EH (cell line): ENCODE measurements around the gene RCE1.
A peak's percentile ranks its signal among the peaks of the same experiment; 100 is the strongest.
"Not testable (repeated sequence)": the region's sequence is repeated elsewhere in the genome, so short reads cannot be mapped to it uniquely, and the experiment has no call there.

Experiments
- DNase-seq: peaks from one replicate; pipeline ENCODE4 v3.0.0-alpha.2; 2015; ENCODE audit warnings: low read depth

The RCE1 gene, protein sequence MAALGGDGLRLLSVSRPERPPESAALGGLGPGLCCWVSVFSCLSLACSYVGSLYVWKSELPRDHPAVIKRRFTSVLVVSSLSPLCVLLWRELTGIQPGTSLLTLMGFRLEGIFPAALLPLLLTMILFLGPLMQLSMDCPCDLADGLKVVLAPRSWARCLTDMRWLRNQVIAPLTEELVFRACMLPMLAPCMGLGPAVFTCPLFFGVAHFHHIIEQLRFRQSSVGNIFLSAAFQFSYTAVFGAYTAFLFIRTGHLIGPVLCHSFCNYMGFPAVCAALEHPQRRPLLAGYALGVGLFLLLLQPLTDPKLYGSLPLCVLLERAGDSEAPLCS

DNA sequence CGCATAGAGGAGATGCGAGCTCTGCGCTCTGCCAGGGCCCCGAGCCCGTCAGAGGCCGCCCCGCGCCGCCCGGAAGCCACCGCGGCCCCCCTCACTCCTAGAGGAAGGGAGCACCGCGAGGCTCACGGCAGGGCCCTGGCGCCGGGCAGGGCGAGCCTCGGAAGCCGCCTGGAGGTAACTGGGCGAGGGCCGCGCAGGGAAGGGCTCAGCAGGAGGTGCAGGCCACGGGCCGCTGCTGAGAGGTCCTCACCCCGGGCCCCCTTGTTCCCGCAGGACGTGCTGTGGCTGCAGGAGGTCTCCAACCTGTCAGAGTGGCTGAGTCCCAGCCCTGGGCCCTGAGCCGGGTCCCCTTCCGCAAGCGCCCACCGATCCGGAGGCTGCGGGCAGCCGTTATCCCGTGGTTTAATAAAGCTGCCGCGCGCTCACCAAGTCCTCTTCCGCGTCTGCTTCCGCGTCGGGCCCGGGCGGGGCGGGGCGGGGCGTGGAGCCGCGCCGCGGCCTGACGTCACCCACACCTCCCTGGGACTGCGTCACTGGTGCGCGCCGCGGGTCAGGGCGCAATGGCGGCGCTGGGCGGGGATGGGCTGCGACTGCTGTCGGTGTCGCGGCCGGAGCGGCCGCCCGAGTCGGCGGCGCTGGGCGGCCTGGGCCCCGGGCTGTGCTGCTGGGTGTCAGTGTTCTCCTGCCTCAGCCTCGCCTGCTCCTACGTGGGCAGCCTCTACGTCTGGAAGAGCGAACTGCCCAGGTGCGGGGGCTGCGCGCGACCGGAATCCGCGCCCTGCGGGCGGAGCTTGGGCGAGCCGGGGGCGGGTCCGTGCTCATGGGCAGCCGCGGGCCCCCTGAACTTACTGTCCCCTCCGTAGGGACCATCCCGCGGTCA, at the start of gene RCE1:
Gene RCE1 (plus strand): TSS at position 546 of the 880 bp plus-strand sequence. CDS start 15 bp downstream, at position 561.
- peak; percentile 87 for DNase-seq

DNA sequence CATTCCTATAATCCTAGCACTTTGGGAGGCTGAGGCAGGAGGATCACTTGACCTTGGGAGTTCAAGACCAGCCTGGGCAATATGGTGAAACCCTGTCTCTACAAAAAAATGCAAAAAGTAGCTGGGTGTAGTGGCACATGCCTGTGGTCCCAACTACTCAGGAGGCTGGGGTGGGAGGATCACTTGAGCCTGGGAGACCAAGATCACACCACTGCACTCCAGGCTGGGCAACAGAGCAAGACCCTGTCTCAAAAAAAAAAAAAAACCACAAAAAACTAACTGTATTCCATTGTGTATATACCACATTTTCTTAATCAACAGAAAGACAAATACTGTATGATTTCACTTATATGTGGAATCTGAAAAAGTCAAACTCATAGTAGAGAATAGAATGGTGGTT, 43.4 kb upstream of the RCE1 start:
- DNase-seq, result not testable (repeated sequence)

DNA sequence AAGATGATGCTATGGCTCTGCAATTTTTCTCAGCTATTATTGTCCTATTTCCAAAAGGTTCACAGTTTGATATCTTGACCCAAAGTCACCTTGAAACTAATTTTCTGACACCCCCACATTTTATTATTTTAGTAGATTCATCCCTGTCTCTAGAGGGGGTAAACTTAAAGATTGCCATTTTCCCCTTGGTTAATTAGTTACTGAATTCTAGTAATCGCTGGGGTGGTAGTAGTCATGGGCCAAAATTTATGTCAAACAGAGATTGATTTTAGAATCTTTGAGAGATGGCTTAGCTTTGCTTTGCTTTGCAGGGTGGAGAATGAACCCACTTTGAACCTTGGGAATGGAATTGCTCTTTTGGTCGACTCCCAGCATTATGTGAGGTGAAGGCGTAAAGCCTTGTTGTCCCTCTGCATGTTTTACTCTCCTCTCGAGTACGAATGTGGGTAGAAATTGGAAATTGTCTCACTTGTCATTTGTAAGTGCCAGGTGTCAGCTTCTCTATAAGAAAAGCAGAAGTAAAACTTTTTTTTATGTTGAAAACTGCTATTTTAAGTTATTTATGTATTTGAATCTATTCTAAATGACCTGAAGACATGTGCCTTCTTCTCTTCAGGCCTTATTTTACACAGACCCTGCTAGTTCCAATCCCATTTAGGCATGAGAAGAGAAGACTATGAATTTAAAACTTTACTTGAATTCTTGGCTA, 42.4 kb upstream of the RCE1 start:
- DNase-seq, result no peak

DNA sequence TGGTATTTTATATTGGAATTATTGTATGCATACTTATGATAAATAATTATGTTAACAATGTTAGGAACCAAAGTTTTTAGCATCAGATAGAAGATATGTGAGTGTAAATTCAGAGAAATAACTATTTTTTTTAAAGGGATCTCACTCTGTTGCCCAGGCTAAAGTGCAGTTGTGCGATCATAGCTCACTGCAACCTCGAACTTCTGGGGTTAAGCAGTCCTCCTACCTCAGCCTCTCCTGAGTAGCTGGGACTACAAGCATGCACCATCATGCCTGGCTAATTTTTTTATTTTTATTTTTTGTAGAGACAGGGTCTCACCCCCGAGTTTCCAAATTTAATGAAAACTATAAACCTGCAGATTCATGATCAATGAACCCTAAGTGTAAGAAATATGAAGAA, 33.6 kb upstream of the RCE1 start:
- DNase-seq, result no peak

DNA sequence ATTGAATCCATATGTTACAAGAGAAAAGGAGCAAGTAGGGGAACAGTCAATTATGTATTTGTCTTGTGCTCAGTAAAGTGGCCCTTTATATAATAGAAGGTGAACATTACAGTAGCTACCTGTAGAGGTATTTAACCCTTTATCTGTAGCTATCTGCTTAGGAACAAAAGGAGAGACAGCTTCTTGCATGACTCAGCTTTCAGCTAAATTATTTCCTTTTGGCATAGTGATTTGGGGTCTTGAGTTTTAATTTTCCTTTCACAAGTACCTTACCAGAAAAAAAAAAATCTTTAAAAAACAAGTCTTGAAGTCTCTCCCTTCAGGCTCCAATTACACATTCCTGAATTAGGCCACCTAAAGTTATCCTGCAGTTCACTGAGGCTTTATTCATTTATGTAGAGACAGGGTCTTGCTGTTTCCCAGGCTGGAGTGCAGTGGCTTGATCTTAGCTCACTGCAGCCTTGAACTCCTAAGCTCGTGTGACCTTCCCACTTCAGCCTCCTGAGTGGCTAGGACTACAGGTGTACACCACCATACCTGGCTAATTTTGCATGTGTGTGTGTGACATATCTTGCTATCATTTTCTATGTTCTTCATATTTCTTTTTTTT, 32.6 kb upstream of the RCE1 start:
- no peak for DNase-seq

DNA sequence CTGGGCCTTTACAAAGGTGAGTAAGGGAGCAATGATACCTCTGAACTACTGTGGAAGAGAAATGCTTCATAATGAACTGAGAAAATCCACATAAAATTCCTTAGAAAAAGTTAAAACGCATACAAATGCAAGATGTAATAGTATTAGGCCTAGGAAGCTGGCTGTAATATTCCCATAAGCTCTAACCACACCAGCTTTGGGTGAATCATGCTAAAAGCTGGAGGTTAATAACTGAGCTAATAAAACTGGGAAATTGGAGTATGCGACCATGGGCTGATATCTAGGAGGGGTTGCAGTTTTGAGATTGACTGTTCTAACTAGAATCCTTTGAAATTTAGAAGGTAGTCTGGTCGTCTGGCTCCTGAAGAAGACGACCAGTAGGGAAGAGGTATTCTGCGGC, 28.6 kb upstream of the RCE1 start:
- DNase-seq, result peak; percentile 18

DNA sequence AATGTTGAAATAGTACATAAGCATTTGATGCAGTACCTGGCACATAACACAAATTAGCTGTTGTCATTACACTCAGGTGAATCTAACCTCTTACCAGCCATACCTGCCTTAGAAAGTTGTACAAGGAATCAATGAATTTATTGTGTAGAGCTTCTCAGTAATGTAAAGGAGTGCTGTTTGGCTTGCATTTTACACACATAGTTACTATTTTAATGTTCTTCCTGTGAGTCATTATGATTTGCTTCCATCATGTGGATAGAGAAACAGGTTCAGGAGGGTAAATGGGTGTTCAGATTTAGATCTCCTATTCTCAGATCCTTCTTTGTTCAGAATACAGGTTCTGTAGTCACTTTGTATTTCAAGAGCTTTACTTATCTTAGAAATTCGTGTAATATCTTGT, 27.6 kb upstream of the RCE1 start:
- peak; percentile 32 for DNase-seq

DNA sequence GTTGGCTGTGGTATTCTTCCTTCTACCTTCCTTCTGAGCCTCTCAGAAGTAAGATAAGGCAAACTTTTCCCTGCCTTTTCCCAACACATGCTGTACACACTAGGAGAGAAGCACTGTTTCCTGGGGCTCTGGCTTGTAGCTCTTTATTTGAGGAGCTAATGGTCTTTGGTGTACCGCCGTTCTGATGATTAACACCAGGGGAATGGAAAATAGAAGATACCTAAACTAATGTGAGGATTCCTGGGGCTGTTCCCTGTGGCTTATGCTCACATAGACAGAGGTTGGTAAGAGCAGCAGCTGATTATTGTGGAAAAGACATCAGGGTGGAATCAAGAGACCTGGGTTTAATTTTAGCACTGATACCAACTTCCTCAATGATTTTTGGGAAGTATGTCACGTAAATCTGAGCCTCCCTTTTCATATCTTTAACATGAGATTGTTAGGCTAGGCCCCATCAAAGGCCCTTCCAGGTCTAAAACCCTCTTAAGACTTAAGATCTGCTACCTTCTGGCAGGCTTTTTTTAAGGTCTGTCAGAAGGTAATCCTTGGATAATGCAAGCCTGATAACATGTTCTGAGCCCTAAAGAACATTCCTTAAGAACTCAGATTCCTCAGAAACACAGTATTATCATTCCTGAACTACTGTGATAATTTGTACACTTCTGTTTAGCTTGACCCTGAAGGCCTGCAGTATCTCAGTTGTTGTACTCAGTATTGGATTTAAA, 24.8 kb upstream of the RCE1 start:
- peak; percentile 27 for DNase-seq

DNA sequence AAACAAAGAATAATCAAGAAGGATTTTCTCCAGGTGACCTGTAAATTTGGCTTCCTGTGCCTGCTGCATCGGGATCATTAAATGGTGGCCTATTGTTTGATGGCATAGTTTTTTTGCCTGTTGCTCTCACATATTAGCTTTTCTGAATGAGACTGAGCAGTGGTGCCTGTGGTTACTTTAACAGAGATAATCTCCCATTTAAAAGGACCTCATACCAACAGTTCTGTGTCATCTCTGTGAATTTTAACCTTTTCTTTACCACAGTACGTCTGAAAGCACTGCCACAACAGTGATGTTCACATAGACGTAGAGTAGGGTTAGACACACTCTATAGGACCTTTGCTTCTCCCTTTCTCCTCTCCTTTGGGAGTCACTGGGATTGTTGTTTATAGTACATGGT, 22.9 kb upstream of the RCE1 start:
- DNase-seq, result peak; percentile 23

DNA sequence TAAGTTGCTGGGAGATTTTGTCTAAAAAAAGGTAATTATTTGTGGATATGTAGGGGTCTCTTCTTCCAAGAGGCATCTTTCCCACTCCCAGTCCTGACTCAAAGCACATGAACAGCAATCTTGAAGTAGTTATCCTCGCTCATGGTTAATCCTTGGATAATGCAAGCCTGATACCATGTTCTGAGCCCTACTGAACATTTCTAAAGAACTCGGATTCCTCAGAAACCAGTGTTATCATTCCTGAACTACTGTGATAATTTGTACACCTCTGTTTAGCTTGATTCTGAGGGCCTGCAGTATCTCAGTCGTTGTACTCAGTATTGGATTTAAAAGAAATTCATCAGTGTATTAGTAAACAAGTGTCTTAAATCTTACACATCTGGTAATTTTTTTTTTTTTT, 22.3 kb upstream of the RCE1 start:
- no peak for DNase-seq

DNA sequence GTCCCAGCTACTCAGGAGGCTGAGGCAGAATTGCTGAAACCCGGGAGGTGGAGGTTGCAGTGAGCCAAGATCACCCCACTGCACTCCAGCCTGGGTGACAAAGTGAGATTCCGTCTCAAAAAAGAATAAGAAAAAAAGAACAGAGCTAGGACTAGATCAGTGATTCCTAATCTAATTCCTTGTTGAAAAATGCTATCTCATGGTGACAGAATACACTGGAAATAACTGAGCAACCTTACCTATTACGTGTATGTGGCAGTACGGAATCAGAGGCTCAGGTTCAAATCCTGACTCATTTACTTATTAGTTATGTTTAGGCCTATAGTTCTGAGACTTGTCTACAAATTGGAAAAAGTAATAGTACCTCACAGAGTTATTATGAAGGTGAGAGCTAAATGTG, 19.5 kb upstream of the RCE1 start:
- no peak for DNase-seq

DNA sequence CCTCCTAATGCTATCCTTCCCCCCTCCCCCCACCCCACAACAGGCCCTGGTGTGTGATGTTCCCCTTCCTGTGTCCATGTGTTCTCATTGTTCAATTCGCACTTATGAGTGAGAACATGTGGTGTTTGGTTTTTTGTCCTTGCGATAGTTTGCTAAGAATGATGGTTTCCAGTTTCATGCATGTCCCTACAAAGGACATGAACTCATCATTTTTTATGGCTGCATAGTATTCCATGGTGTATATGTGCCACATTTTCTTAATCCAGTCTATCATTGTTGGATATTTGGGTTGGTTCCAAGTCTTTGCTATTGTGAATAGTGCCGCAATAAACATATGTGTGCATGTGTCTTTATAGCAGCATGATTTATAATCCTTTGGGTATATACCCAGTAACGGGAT, 18.7 kb upstream of the RCE1 start:
- not testable (repeated sequence) for DNase-seq

DNA sequence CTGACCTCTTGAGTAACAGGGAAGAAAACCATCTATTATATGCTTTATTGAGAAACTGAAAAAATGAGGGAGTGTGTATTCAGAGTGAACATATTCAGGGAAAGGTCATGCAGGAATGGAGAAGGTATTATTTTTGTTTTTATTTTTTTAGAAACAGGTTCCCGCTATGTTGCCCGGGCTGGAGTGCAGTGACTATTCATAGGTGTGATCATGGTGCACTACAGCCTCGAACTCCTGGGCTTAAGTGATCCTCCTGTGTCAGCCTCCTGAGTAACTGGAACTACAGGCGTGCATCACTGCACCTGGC, 8.7 kb upstream of the RCE1 start:
- DNase-seq, result no peak

DNA sequence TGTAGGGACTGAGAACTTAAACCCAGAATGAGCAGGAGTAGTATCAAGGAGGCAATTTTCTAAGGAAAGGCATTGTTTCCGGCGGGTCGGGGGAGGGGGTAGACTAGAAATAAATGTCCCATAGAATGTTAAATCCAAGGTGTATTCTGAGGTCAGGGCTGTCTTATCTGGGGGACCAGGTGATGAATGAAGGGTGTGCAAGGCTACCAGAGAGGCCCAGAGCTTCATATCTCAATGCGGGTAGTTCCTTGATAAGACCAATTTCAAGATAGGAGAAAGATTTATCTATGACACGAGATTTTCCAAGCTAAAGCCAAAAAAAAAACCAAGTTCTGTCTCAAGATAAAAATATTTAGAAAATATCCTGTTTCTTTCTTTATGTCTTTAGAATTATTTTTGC, 8.3 kb upstream of the RCE1 start:
- no peak for DNase-seq

DNA sequence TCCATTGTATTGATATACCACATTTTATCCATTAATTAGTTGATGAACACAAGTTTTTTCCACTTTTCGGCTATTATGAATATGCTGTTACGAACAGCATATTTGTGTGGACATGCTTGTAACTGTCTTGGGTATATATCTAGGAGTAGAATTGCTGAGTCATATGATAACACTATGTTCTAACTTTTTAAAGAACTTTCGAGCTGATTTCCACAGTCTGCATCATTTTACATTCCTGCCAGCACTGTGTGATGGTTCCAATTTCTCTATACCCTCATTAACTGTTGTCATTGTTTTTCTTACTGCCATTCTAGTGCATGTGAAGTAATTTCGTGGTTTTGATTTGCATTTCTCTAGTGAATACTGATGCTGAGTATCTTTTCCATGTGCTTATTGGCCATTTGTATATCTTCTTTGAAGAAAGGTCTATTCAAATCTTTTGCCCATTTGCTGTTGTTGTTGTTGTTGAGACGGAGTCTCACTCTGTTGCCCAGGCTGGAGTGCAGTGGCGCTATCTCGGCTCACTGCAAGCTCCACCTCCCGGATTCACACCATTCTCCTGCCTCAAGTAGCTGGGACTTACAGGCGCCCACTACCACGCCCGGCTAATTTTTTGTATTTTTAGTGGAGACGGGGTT, 7.4 kb upstream of the RCE1 start:
- peak; percentile 80 for DNase-seq

DNA sequence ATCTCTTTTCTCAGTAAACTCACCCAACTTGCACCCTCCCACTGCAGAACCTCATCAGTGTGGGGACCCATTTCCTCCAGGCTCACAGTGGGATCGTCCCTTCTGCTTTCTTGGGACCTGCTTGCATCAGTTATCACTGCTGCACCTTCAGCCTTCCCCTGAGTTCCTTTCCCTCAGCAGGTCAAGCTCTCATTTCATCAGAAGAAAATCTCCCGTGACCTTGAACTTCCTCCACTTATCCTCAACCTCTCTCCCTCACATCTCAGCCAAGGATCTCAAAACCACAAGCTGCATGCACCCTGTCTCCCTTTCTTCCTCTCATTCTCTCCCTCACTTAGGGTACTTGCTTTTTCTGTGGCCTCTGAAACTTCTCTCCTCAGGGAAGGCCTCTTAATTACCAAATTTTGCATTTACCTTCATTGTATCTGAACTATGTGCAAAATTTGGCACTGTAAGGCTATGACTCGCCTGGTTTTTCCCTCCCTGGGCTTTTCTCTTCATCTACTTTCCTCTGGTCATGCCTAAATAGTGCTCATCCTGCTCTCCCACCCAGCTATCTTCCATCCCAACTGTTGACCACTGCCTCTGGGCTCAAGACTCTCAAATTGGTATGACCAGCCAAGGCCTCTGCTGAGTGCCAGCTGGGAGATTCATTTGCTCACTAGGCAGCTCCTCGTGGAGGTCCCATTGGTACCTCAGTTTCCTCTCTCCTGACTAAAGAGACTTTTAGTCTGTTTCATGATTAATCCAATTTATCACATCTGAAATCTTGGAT, 2.7 kb upstream of the RCE1 start:
- DNase-seq, result no peak

DNA sequence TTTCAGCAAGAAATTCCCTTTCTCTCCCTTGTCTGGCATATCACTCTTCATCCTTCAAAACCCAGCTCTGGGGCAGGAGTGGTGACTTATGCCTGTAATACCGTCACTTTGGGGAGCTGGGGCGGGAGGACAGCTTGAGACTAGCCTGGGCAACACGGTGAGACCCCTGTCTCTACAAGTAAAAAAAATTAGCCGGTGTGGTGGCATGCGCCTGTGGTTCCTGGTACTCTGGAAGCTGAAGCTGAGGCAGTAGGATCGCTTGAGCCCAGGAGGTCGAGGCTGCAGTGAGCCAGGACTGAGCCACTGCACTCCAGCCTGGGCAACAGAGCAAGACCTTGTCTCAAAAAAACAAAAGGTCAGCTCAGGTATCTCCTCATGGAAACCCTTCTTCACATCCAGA, 1.4 kb upstream of the RCE1 start:
- DNase-seq, result no peak

DNA sequence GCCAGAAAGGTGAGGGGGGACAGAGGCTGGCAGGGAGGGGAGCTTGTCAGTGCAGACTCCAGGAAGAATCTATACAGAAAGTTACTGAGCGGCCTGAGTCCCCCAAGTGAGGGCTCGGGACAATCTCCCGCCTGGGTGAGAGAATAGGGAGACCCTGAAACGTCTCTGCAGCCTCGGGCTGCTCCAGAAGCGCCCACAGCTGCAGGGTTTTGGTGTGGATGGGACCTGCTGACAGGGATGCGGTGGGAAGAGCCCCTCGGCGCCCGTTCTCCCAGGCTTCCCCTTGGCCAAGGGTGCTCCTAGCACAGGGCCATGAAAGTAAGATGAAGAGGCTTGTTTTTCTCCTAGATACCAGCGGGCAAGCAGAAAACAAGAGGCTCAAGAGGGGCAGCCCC, 743 bp upstream of the RCE1 start:
- no peak for DNase-seq

DNA sequence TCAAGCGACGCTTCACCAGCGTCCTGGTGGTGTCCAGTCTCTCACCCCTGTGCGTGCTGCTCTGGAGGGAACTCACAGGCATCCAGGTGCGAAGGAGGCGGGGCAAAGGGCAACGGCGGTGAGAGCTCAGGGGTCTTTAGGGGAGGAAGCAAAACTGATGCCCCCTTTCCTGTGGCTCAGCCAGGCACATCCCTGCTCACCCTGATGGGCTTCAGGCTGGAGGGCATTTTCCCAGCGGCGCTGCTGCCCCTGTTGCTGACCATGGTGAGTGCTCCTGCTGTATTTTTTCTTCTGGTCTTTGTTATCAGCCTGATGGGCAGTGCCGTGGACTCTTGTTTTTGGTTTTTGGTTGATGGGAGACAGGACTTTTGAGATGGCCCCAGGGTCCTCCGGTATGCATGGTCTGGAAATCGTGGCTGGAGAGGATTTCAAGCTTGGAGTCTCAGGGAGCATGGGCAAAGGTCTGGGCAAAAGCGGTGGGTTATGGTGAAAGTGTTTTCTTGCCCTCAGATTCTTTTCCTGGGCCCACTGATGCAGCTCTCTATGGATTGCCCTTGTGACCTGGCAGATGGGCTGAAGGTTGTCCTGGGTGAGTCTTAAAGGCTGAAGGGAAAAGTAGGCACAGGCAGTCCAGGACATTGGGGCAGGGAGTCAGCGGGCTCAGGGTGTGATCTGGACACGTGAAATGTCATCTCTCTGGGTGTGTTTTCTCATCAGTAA, 695 bp downstream of the RCE1 start:
- DNase-seq, result no peak
